ENCODE measurements around the gene TMEM245. TPM values are rescaled to one million over a fixed set of nuclear protein-coding genes. Genes with fewer than 3 reads are reported as not detected.

The TMEM245 gene
- total RNA-seq, 4 donors from 2014 or later = 45.7 to 121 (median 71.4) TPM

- Histone ChIP-seq H3K27me3 (no peaks in the 10 kb centered on the region), H3K4me3 (no peak overlapping the region), H3K36me3 (peaks cover 0 to 16% of the 10 kb centered on the region in 2 donors), H3K27ac (peak overlapping the region in 1 of 4 donors; percentile 49), H3K4me1 (peaks cover 0 to 20% of the 10 kb centered on the region in 2 donors), H3K9me3 (no peaks in the 10 kb centered on the region)
- ATAC-seq (no peak), DNase-seq (no peak)
- in situ Hi-C loops (cut with MboI; ENCODE audit: low sequenced_read_pairs in 4 of 4) = no loop called here
- TF ChIP-seq CTCF (IDR thresholded peaks at IDR 0.05 in 4 of 5, conservative IDR thresholded peaks at IDR 0.05 in 1 of 5) = no peak
- no peak for TF ChIP-seq POLR2A (IDR thresholded peaks at IDR 0.05)
- intact Hi-C loops (cut with DNase I; ENCODE audit: low total_unique reads) = loop anchor here (5.0 kb wide), 1 partner anchor 49 kb away; no protein-coding TSS in a partner anchor
Measured at GRCh38 chr9:109037946-109038715, 81.6 kb downstream of the TMEM245 start.

- H3K4me3 ChIP-seq = no peak overlapping the region
- H3K27me3 ChIP-seq = no peaks in the 10 kb centered on the region
- no peaks in the 10 kb centered on the region for H3K9me3 ChIP-seq
- H3K36me3 ChIP-seq = peaks cover 0 to 20% of the 10 kb centered on the region in 2 donors
- no peak for ATAC-seq
- H3K4me1 ChIP-seq = peaks cover 0 to 20% of the 10 kb centered on the region in 2 donors
- no peak for DNase-seq
- H3K27ac ChIP-seq = peak overlapping the region in 3 of 4 donors; percentile 6 to 49 (median 14)
- TF ChIP-seq CTCF (IDR thresholded peaks at IDR 0.05 in 4 of 5, conservative IDR thresholded peaks at IDR 0.05 in 1 of 5) (no peak), POLR2A (IDR thresholded peaks at IDR 0.05) (no peak)
- intact Hi-C loops (cut with DNase I; ENCODE audit: low total_unique reads) = loop anchor here (5.0 kb wide), 1 partner anchor 50 kb away; no protein-coding TSS in a partner anchor
- in situ Hi-C loops (cut with MboI; ENCODE audit: low sequenced_read_pairs in 4 of 4) = no loop called here
Measured at GRCh38 chr9:109036744-109037680, 82.7 kb downstream of the TMEM245 start.

GRCh38 chr9:109035684-109036423 is 83.9 kb downstream of the TMEM245 start:
- intact Hi-C loops (cut with DNase I; ENCODE audit: low total_unique reads) = loop anchor here (5.0 kb wide), 1 partner anchor 51 kb away; no protein-coding TSS in a partner anchor
- H3K27me3 ChIP-seq = no peaks in the 10 kb centered on the region
- TF ChIP-seq POLR2A (IDR thresholded peaks at IDR 0.05) = no peak
- TF ChIP-seq CTCF (IDR thresholded peaks at IDR 0.05 in 4 of 5, conservative IDR thresholded peaks at IDR 0.05 in 1 of 5) = no peak
- in situ Hi-C loops (cut with MboI; ENCODE audit: low sequenced_read_pairs in 4 of 4) = no loop called here
- peaks cover 0 to 20% of the 10 kb centered on the region in 2 donors for H3K4me1 ChIP-seq
- ATAC-seq (peak; percentile 56 to 62), DNase-seq (peak in 1 of 2 donors; percentile 17)
- peaks cover 0 to 24% of the 10 kb centered on the region in 2 donors for H3K36me3 ChIP-seq
- H3K27ac ChIP-seq = peak overlapping the region in 2 of 4 donors; percentile 6 to 49
- H3K9me3 ChIP-seq = no peaks in the 10 kb centered on the region
- no peak overlapping the region for H3K4me3 ChIP-seq

- intact Hi-C loops (cut with DNase I; ENCODE audit: low total_unique reads) (no loop called here), in situ Hi-C loops (cut with MboI; ENCODE audit: low sequenced_read_pairs in 4 of 4) (no loop called here)
- H3K9me3 ChIP-seq = no peaks in the 10 kb centered on the region
- H3K4me3 ChIP-seq = no peak overlapping the region
- ATAC-seq = no peak
- no peak for DNase-seq
- H3K36me3 ChIP-seq = peaks cover 0 to 24% of the 10 kb centered on the region in 2 donors
- H3K27me3 ChIP-seq = no peaks in the 10 kb centered on the region
- no peak for TF ChIP-seq CTCF (IDR thresholded peaks at IDR 0.05 in 4 of 5, conservative IDR thresholded peaks at IDR 0.05 in 1 of 5)
- no peak for TF ChIP-seq POLR2A (IDR thresholded peaks at IDR 0.05)
- peaks cover 0 to 12% of the 10 kb centered on the region in 2 donors for H3K4me1 ChIP-seq
- H3K27ac ChIP-seq = no peak overlapping the region
Measured at GRCh38 chr9:109033941-109034700, 85.6 kb downstream of the TMEM245 start.

All from gastrocnemius medialis (tissue), 4 donors.